GM12865 (cell line): ENCODE data around the gene HSPB2.

Source experiments
- DNase-seq: peaks from one replicate; pipeline ENCODE4 v3.0.0; 2010; ENCODE audit warnings: low read depth
- H3K4me3 ChIP-seq: 2 replicates; pipeline ENCODE4 v1.5.1; 2011; ENCODE audit warnings: mild to moderate bottlenecking, low read depth, low read length, control low read depth
- TF ChIP-seq, protein P1 (sequence below): IDR thresholded peaks from 2 replicates; pipeline ENCODE4 v1.5.1; 2011; ENCODE audit warnings: low read length, control low read depth, low read depth, inconsistent platforms; ENCODE audit not compliant: insufficient read depth; ENCODE audit errors: missing control alignments

The HSPB2 gene

GRCh38 chr11:111945198-111945597 is 32.7 kb downstream of the HSPB2 start:
- TF ChIP-seq, protein P1, sequence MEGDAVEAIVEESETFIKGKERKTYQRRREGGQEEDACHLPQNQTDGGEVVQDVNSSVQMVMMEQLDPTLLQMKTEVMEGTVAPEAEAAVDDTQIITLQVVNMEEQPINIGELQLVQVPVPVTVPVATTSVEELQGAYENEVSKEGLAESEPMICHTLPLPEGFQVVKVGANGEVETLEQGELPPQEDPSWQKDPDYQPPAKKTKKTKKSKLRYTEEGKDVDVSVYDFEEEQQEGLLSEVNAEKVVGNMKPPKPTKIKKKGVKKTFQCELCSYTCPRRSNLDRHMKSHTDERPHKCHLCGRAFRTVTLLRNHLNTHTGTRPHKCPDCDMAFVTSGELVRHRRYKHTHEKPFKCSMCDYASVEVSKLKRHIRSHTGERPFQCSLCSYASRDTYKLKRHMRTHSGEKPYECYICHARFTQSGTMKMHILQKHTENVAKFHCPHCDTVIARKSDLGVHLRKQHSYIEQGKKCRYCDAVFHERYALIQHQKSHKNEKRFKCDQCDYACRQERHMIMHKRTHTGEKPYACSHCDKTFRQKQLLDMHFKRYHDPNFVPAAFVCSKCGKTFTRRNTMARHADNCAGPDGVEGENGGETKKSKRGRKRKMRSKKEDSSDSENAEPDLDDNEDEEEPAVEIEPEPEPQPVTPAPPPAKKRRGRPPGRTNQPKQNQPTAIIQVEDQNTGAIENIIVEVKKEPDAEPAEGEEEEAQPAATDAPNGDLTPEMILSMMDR: no peak
- DNase-seq: no peak
- no peak overlapping the region for H3K4me3 ChIP-seq

DNA sequence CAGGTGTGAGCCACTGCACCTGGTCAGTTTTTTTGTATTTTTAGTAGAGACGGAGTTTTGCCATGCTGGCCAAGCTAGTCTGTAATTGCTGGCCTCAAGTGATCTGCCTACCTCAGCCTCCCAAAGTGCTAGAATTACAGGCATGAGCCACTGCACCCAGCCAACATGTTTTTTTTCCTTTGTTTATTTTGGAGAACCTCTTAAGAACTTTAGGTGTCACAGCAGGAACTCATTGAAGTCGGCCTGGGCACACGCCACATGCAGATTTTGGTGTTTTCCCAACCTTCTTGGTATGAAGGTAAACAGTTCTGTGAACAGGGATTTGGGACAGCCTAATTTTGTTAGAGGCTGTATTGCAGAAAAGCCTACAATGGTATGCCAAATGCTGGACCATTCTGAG is 34.0 kb downstream of the HSPB2 start:
- no peak for DNase-seq
- no peak overlapping the region for H3K4me3 ChIP-seq
- TF ChIP-seq, protein P1: no peak

- TF ChIP-seq, protein P1: no peak
- no peak overlapping the region for H3K4me3 ChIP-seq
- no peak for DNase-seq
Observed at GRCh38 chr11:111947143-111947542, 34.6 kb downstream of the HSPB2 start.

DNA sequence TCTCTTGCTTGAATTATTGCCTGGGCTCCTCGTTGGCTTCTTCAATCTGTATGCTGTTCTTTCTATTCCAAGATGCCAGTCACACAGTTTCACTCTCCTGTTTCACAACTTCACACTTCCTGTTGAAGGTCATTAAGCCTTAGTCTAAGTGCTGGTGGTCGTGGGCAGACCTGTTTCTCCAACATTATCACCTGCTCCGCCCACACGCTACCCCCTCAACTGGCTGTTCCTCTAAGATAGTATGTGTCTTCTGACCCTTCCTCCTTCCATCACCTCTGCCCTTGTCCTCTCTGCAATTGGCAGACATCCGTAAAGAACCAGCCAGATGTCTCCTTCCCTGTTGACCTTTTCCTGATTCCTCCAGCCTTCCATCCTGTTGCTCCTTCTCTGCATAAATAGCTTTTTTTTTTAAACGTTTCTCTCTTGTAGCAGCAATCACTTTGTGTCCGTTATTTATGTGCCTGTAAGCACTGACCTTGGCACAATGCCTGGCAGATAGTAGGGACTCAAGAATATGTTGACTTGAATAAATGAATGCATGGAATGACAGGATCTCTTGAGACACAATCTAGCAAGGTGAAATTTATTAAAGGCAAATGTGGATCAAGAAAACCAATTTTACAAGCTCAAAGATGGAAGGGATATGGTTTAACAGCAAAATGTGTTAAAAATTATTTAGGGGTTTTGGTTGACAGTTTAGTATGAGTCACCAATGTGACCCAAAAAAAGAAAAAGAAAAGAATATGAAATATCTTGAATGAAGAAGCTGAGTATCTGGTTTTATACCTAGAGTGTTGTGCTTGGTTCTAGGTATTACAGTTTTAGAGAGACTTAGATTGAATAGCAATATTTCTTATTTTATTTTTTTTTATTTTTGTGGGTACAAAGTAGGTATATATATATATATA is 37.2 kb downstream of the HSPB2 start:
- TF ChIP-seq, protein P1: no peak
- no peak overlapping the region for H3K4me3 ChIP-seq
- DNase-seq: no peak

DNA sequence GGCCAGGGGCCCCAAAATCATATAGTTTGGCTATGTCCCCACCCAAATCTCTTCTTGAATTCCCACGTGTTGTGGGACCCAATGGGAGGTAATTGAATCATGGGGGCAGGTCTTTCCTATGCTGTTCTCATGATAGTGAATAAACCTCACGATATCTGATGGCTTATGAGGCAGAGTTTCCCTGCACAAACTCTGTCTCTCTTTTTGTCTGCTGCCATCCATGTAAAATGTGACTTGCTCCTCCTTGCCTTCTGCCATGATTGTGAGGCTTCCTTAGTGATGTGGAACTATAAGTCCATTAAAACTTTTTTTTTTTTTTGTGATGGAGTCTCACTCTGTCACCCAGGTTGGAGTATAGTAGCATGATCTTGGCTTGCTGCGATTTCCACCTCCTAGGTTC is 39.0 kb downstream of the HSPB2 start:
- DNase-seq: no peak
- no peak overlapping the region for H3K4me3 ChIP-seq
- TF ChIP-seq, protein P1: no peak

GRCh38 chr11:111954154-111954553 is 41.6 kb downstream of the HSPB2 start:
- TF ChIP-seq, protein P1: no peak
- no peak overlapping the region for H3K4me3 ChIP-seq
- DNase-seq: no peak

GRCh38 chr11:111957663-111958444 is 45.3 kb downstream of the HSPB2 start:
- TF ChIP-seq, protein P1: no peak
- no peak for DNase-seq
- no peak overlapping the region for H3K4me3 ChIP-seq
